Activated CD4-positive, alpha-beta T cell treated with anti-CD3 and anti-CD28 coated beads, Interleukin-2, amount 50 U/mL, for 1 hour (primary cell): ENCODE data around the gene TLR2.
A peak's percentile ranks its signal among the peaks of the same experiment; 100 is the strongest.

Source experiments
- DNase-seq: peaks from one replicate; pipeline ENCODE4 v3.0.0-alpha.2; 2020

The TLR2 gene

DNA sequence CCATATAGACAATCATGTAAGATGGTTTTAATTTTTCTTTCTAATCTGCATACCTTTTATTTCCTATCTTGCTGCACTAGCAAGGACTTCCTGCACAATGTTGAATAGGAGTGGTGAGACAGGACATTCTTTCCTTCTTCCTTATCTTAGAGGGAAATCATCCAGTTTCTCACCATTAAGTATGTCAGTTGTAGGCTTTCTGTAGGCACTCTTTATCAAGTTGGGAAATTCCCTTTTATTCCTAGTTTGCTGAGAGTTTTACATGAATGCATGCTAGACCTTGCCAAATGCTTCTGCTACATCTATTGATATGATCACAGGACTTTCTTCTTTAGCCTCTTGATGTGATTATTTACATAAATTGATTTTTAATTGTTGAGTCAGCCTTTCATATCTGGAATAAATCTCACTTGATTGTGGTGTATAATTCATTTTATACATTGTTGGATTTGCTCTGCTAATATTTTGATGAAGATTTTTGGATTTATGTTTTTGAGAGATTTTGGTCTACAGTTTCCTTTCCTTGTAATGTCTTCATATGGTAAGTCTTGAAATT is 51.9 kb downstream of the TLR2 start:
- no peak for DNase-seq

DNA sequence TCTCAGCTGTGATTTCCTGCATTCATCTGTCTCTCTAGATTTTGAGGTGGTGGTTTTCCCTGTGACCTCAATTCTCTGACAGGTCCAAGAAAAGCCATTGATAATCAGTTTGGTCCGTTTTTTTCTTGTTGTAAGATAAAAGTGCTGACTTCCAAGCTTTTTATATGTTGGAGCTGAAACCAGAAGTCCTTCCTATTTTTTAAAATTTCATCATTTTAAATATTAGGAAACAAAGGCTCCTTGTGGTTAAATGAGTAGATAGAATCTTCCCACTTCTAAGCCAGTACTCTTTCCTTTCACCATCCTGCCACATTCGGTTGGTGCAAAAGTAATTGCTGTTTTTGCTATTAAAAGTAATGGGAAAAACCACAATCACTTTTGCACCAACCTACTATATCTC is 57.5 kb downstream of the TLR2 start:
- DNase-seq: no peak

DNA sequence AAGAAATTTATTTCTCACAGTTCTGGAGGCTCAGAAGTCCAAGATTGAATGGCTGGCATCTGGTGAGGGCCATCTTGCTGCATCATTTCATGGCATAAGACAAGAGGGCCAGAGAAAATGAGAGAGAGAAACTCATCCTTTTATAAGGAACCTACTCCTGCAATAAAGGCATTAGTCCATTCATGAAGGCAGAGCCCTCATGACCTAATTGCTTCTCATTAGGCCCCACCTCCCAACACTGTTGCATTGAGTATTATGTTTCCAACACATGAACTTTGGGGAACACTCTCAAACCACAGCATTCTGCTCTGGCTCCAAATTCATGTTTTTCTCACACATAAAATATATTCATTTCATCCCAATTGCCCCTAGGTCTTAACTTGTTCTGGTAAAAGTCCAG is 61.6 kb downstream of the TLR2 start:
- no peak for DNase-seq

DNA sequence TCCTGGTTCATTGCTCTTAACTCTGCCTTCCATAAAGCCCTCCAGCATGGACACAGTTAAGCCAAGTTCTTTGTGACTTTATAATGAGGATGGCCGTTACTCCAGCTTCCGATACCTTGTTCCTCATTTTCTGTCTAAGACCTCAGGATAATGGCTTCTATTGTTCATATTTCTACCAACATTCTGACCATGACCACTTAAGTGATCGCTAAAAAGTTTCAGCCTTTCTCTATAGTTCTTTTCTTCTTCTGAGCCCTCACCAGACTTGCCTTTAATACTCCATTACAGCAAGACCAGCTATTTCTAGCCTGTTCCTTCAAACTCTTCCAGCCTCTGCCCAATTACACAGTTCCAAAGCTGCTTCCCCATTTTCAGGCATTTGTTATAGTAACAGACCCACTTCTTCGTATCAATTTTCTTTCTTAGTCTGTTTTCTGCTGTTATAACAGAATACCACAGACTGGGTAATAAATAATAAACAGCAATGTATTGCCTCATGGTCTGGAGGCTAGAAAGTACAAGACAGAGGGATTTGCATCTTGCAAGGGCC is 63.4 kb downstream of the TLR2 start:
- DNase-seq: no peak

DNA sequence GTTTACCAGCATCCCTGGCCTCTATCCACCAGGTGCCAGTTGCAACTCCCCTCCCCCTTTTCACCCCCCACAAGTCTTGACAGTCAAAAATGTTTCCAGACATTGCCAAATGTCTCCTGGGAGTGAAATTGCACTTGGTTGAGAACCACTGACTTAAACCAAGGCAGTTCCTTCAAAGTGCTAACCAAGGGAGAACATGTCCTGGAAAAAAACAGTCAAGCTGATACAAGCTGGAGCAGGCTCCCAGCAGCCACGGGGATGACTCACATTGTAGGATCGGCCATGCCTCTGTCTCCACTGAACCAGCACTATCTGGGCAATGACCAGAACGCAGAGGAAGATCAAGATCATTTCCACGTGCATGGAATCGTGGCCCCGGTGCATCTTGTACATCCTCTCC is 64.3 kb downstream of the TLR2 start:
- DNase-seq: no peak

DNA sequence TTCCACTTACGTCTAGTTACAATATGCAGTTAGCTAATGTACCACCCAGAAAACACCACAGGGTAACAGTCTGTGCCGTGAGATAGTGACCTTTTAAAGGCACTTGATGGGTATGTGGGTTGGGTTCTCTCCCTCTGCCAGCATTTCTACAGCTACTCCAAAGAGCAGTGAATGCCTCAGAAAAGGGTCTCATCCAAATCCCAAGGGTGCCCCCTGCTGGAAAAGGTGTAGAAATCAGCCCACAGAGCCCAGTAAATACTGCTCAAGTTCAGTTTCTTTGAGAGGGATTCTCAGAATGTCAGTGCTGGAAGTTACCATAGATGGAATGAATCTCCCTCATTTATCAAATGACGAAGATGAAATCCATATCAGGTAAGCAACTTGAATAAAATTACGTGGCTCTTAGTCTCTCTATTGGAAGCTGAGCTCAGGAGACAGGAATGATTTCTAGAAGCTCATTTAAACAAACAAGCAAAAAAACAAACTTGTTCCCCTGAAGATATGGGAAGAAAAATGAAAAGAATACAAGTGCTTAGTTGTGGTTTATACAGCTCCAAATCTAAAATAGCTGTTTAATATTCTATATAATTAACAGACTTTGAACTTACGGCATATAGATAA is 66.2 kb downstream of the TLR2 start:
- DNase-seq: peak; percentile 49

DNA sequence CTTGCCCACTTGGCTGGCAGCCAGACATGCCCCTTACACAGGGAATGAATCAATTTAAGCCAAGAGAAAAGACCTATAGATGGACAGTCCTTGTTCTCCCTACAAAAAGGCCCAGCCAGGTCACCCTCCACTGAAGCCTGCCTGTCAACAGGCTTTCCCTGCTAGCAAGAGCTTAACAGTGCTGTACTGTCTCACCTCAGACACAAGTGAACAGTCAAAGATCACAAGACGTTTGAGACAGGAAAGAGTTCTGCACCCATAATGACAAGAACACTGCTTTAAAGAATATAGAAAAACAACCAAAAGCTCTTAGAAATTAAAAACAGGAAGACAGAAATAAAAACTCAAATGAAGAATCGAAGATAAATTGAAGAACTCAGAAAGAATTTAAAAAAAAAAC is 71.1 kb downstream of the TLR2 start:
- DNase-seq: no peak
